Cardiac fibroblast (primary cell): Measurements from ENCODE around the gene TCF12.
A peak's percentile ranks its signal among the peaks of the same experiment; 100 is the strongest.
"Not testable (repeated sequence)": the region's sequence is repeated elsewhere in the genome, so short reads cannot be mapped to it uniquely, and the experiment has no call there.

Experiments used
- DNase-seq, 2 donors: peaks; one replicate each; pipeline versions ENCODE4 v3.0.0 to v3.0.0-alpha.2; 2010; ENCODE audit warnings: low read depth in 2 of 2
- H3K4me3 ChIP-seq, 2 donors: replicated peaks in 1 of 2; 1 replicate in 1 of 2; 2 replicates in 1 of 2; pipeline ENCODE4 v1.5.1; 2011; ENCODE audit warnings: low read depth in 2 of 2, low read length in 2 of 2, mild to moderate bottlenecking in 2 of 2, moderate library complexity in 1 of 2
- CTCF ChIP-seq: IDR thresholded peaks from one replicate; pipeline ENCODE4 v1.5.1; 2011; ENCODE audit warnings: low read depth, mild to moderate bottlenecking, low read length, inconsistent platforms

Gene TCF12

DNA sequence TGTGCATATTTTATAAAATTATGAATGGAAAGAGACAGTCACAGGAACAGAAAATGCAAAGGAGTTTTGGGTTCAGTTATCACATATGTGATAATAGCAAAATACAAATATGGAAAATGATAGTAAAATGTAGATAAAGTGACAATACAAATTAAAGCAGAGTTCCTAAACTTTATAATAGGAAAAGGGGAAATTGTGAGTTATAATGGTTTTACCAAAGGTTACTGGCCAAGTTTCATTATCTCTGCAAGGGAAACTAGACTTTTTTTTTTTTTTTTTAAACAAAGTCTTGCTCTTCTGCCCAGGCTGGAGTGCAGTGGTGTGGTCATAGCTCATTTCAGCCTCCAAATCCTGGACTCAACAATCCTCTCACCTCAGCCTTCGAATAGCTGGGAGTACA, 229.2 kb downstream of the TCF12 start:
- no peak for DNase-seq
- TF ChIP-seq CTCF = no peak
- H3K4me3 ChIP-seq = no peak overlapping the region

GRCh38 chr15:57148262-57148661, 229.8 kb downstream of the TCF12 start:
- TF ChIP-seq CTCF = no peak
- no peak for DNase-seq
- H3K4me3 ChIP-seq = no peak overlapping the region

DNA sequence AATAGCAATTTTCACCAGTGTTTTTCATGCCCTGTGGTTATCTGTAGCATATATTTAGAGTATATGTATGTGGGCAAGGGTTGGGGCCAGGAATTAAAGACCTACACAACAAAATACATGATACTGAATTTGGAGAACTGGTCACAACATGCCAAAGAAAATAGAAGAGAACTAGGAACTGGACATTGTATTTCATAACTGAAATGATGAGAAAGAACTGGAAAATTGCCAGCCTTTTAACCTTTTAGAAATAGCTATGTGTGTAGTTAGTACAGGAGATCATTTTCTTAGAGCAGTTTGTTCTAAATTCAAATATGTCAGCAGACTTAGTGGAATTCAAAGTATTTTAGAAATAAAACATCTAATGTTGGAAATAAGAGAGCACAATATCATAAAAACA, 230.8 kb downstream of the TCF12 start:
- TF ChIP-seq CTCF = no peak
- peak; percentile 80 to 87 for DNase-seq
- H3K4me3 ChIP-seq = no peak overlapping the region

GRCh38 chr15:57150066-57150865, 231.8 kb downstream of the TCF12 start:
- no peak overlapping the region for H3K4me3 ChIP-seq
- DNase-seq = peak; percentile 53
- TF ChIP-seq CTCF = no peak

GRCh38 chr15:57150866-57151203, 232.4 kb downstream of the TCF12 start:
- not testable (repeated sequence) for DNase-seq, H3K4me3 ChIP-seq

- H3K4me3 ChIP-seq = no peak overlapping the region
- DNase-seq = no peak
- no peak for TF ChIP-seq CTCF
Observed at GRCh38 chr15:57152133-57152532, 233.7 kb downstream of the TCF12 start.

DNA sequence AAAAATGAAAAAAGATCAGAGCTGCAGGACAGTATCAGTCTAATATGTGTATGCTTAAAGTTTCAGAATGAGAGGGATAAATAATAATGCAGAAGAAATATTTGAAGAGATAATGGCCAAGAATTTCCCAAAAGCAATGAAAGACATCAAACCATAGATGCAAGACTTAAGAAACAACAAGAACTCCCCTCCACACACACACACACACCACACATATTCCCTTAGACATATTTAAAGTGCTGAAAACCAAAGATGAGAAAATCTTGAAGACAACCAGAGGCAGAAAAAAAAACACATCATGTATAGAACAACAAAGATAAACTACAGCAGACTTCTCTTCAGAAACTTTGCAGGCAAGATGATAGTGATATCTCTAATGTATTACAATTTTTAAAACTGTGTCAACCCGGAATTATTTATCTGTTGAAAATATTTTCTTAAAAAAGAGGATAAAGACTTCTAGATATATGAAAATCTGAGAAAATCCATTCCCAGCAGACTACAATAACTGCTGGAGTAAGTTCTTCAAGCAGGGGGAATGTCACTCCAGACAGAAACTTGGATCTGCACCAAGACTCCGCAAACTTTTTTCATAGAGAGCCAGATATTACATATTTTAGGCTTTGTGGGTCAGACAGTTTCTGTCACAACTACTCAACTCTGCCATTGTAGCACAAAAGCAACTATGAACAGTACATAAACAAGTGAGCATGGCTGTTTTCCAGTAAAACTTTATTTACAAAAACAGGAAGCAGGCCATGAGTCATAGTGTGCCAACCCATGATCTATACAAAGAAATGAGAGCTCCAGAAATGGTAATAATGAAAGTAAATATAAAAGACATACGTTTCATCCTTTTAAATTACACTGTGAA, 234.5 kb downstream of the TCF12 start:
- H3K4me3 ChIP-seq = no peak overlapping the region
- TF ChIP-seq CTCF = no peak
- DNase-seq = peak; percentile 87 to 94
